ENCODE data around the gene C17orf113.
"Not testable (repeated sequence)": the region's sequence is repeated elsewhere in the genome, so short reads cannot be mapped to it uniquely, and the experiment has no call there.

C17orf113 gene

GRCh38 chr17:42016411-42016831 is 34.0 kb downstream of the C17orf113 start:
- DNase-seq (ENCODE audit: low read depth) = no peak

GRCh38 chr17:42013740-42014139 is 36.7 kb downstream of the C17orf113 start:
- DNase-seq (ENCODE audit: low read depth) = not testable (repeated sequence)

GRCh38 chr17:42012363-42012762 is 38.0 kb downstream of the C17orf113 start:
- not testable (repeated sequence) for DNase-seq (ENCODE audit: low read depth)

GRCh38 chr17:42010898-42011516 is 39.4 kb downstream of the C17orf113 start:
- DNase-seq (ENCODE audit: low read depth) = no peak

GRCh38 chr17:42010266-42010680 is 40.1 kb downstream of the C17orf113 start:
- DNase-seq (ENCODE audit: low read depth) = not testable (repeated sequence)

- DNase-seq (ENCODE audit: low read depth) = no peak
These were observed 41.2 kb downstream of the C17orf113 start for GRCh38 chr17:42009170-42009569.

- DNase-seq (ENCODE audit: low read depth) = no peak
These were observed 45.2 kb downstream of the C17orf113 start for GRCh38 chr17:42005166-42005565.

GRCh38 chr17:42002792-42003301 is 47.6 kb downstream of the C17orf113 start:
- no peak for DNase-seq (ENCODE audit: low read depth)

- DNase-seq (ENCODE audit: low read depth) = no peak
These were observed 48.1 kb downstream of the C17orf113 start for GRCh38 chr17:42002175-42002791.

- no peak for DNase-seq (ENCODE audit: low read depth)
These were observed 48.7 kb downstream of the C17orf113 start for GRCh38 chr17:42001729-42002128.

- no peak for DNase-seq (ENCODE audit: low read depth)
These were observed 49.8 kb downstream of the C17orf113 start for GRCh38 chr17:42000413-42001133.

GRCh38 chr17:41998497-41998896 is 51.9 kb downstream of the C17orf113 start:
- no peak for DNase-seq (ENCODE audit: low read depth)

- no peak for DNase-seq (ENCODE audit: low read depth)
These were observed 53.6 kb downstream of the C17orf113 start for GRCh38 chr17:41996855-41997164.

GRCh38 chr17:41992576-41992975 is 57.8 kb downstream of the C17orf113 start:
- DNase-seq (ENCODE audit: low read depth) = no peak

- no peak for DNase-seq (ENCODE audit: low read depth)
These were observed 60.5 kb downstream of the C17orf113 start for GRCh38 chr17:41989702-41990419.

- DNase-seq (ENCODE audit: low read depth) = no peak
These were observed 62.0 kb downstream of the C17orf113 start for GRCh38 chr17:41988418-41988817.

Data from stimulated activated CD8-positive, alpha-beta memory T cell treated with anti-CD3 and anti-CD28 coated beads, Interleukin-15, amount 100 ng/mL, for 1 hour (primary cell).